Measurements from ENCODE around the gene GPR141. TPM values are rescaled to one million over a fixed set of nuclear protein-coding genes. Genes with fewer than 3 reads are reported as not detected.

Gene GPR141
- total and polyA plus RNA-seq, 4 donors, result 0.88 to 4.2 (median 1.2) TPM; not detected in 1

DNA sequence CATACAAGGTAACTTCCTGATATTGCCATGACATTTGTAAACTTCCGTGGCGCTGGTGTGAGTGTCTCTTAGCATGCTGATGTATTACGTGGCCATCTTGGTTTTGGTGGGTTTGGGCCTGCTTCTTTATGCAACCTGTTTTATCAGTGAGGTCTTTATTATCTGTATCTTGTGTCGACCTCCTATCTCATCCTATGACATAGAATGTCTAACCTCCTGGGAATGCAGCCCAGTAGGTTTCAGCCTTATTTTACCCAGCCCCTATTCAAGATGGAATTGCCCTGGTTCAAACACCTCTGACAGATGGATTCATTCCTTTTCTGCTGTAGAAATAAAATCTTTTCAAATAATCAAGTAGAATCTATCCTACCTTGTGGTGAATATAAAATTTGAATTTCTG is 23.0 kb upstream of the GPR141 start:
- intact Hi-C loops (cut with DNase I), result no loop called here
- H3K27me3 ChIP-seq (ENCODE audit: control insufficient read depth in 1 of 2, insufficient read depth in 2 of 2, low read length in 1 of 2), result no peaks in the 10 kb centered on the region
- no peak for DNase-seq
- H3K4me3 ChIP-seq (ENCODE audit: low read length in 2 of 2), result no peak overlapping the region
- ATAC-seq (ENCODE audit: low FRiP score), result no peak
- no peaks in the 10 kb centered on the region for H3K36me3 ChIP-seq (ENCODE audit: control insufficient read depth in 1 of 2, insufficient read depth in 2 of 2, low read length in 1 of 2)
- no peaks in the 10 kb centered on the region for H3K9me3 ChIP-seq (ENCODE audit: control insufficient read depth, low read length)
- no peak overlapping the region for H3K27ac ChIP-seq (ENCODE audit: low read depth in 1 of 2, low read length in 2 of 2)
- H3K4me1 ChIP-seq (ENCODE audit: control insufficient read depth in 1 of 2, insufficient read depth in 2 of 2, low read length in 2 of 2), result no peaks in the 10 kb centered on the region
- 84 to 89% methylated on average over 4 of the region's 4 CpGs for WGBS, 2 donors

DNA sequence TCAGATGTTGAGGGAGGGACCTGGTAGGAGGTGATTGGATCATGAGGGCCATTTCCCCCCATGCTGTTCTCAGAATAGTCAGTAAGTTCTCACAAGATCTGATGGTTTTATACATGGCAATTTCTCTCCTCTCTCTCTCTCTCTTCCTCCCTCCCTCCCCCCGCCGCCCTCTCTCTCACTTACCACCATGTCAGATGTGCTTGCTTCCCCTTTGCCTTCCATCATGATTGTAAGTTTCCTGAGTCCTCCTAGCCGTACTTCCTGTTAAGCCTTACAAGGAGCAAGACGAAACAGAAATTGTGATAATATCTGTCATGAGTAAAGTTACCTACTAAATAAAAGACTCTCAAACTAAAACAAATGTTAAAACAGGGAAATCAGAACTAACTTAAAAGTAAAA is 19.9 kb upstream of the GPR141 start:
- DNase-seq (peak in 1 of 2 donors; percentile 57), ATAC-seq (ENCODE audit: low FRiP score) (no peak)
- intact Hi-C loops (cut with DNase I), result no loop called here
- WGBS, 2 donors, result 86 to 92% methylated on average over 4 of the region's 4 CpGs
- Histone ChIP-seq H3K4me3 (ENCODE audit: low read length in 2 of 2) (no peak overlapping the region), H3K27ac (ENCODE audit: low read depth in 1 of 2, low read length in 2 of 2) (no peak overlapping the region), H3K9me3 (ENCODE audit: control insufficient read depth, low read length) (no peaks in the 10 kb centered on the region), H3K4me1 (ENCODE audit: control insufficient read depth in 1 of 2, insufficient read depth in 2 of 2, low read length in 2 of 2) (no peaks in the 10 kb centered on the region), H3K27me3 (ENCODE audit: control insufficient read depth in 1 of 2, insufficient read depth in 2 of 2, low read length in 1 of 2) (no peaks in the 10 kb centered on the region), H3K36me3 (ENCODE audit: control insufficient read depth in 1 of 2, insufficient read depth in 2 of 2, low read length in 1 of 2) (no peaks in the 10 kb centered on the region)

DNA sequence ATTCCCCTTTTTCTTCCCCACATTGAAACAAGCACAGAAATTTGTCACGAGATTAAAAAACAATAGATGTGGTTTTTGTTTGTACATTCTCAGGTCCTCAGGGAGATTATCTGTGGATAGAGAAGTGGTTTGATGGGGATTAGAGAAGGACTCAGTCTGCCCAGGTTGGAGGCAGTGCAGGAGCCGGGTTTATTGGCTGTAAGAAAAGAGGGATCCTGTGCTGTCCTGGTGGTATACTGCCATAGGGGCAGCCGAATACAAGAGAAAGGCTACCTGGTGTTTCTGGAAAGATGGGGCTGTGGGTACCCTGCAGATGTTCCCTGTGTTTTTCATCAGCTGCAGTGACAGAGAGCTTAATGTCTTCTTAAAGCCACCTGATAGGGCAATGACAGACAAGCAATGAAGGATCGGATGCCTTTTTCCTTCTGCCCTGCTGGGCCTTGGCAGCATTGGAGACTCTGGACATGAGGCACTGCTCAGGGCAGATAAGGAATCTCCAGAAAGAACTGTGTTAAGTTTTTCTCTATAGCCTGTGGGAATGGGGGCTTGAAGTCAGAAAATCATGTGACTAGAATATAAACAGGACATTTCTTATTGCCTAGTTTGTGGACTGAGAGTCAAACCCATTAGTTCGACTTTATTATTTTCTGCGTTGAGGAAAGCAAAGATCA is 18.1 kb upstream of the GPR141 start:
- Histone ChIP-seq H3K9me3 (ENCODE audit: control insufficient read depth, low read length) (no peaks in the 10 kb centered on the region), H3K27ac (ENCODE audit: low read depth in 1 of 2, low read length in 2 of 2) (no peak overlapping the region), H3K4me1 (ENCODE audit: control insufficient read depth in 1 of 2, insufficient read depth in 2 of 2, low read length in 2 of 2) (no peaks in the 10 kb centered on the region), H3K36me3 (ENCODE audit: control insufficient read depth in 1 of 2, insufficient read depth in 2 of 2, low read length in 1 of 2) (no peaks in the 10 kb centered on the region), H3K4me3 (ENCODE audit: low read length in 2 of 2) (no peak overlapping the region), H3K27me3 (ENCODE audit: control insufficient read depth in 1 of 2, insufficient read depth in 2 of 2, low read length in 1 of 2) (no peaks in the 10 kb centered on the region)
- ATAC-seq (ENCODE audit: low FRiP score) (no peak), DNase-seq (no peak)
- WGBS, 2 donors, result 82 to 83% methylated on average over 6 of the region's 6 CpGs
- intact Hi-C loops (cut with DNase I), result no loop called here

DNA sequence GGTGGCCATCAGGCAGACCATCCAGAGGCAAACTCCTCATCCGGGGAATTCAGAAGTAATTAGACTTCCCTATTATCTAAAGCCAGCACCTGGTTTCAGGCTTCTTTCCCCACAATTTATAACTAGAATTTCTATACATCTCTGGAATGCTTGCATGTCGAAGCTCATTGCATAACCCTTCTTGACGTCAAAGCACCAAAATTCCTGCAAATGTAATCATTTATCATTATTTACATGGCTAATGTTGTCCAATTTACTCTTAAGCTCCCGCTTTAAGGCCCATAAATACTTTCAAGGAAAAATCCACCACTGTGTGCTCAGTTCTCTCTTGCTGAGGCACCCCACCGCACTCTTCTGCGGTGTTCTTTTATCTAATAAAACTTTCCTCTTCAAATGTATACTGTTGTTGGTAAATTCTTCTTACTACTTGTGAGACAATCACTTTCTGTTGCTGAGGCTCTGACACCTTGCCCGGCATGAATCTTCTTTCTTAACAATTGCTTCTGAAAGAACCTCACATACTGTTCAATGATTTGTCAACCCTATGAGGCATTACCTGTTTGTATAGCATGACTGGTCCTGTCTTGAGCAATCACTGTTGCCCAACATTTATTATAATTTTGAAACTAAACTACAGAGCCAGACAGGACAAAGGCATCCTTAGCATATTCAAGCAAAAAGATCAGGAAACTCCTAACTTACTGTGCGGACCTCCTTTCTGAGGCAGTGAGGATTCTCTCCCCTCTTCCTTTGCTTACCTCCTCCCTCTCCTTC is 17.4 kb upstream of the GPR141 start:
- Histone ChIP-seq H3K9me3 (ENCODE audit: control insufficient read depth, low read length) (no peaks in the 10 kb centered on the region), H3K36me3 (ENCODE audit: control insufficient read depth in 1 of 2, insufficient read depth in 2 of 2, low read length in 1 of 2) (no peaks in the 10 kb centered on the region), H3K4me3 (ENCODE audit: low read length in 2 of 2) (no peak overlapping the region), H3K27me3 (ENCODE audit: control insufficient read depth in 1 of 2, insufficient read depth in 2 of 2, low read length in 1 of 2) (no peaks in the 10 kb centered on the region), H3K4me1 (ENCODE audit: control insufficient read depth in 1 of 2, insufficient read depth in 2 of 2, low read length in 2 of 2) (no peaks in the 10 kb centered on the region), H3K27ac (ENCODE audit: low read depth in 1 of 2, low read length in 2 of 2) (no peak overlapping the region)
- ATAC-seq (ENCODE audit: low FRiP score), result no peak
- WGBS, 2 donors, result 87 to 90% methylated on average over 8 of the region's 8 CpGs
- no peak for DNase-seq
- intact Hi-C loops (cut with DNase I), result no loop called here

DNA sequence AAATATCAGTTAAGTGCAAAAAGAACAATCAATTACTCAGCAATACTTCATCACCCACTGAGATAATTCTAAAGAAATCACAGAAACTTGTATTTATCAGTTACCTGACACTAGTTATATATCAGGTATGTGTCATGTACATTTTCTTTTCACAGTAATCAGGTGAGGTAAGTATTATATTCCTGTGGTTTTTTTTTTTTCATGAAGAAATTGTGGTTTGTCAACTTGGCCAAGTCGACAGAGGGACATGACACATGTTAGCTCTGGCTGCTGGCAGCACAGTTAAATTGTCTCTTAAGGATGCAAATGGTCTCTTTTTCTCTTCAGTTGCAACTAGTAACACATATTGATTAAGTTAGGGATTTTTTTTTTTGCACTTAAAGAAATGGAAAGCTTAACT is 13.7 kb upstream of the GPR141 start:
- intact Hi-C loops (cut with DNase I), result no loop called here
- no peaks in the 10 kb centered on the region for H3K4me1 ChIP-seq (ENCODE audit: control insufficient read depth in 1 of 2, insufficient read depth in 2 of 2, low read length in 2 of 2)
- 41 to 49% methylated on average over 1 of the region's 1 CpG for WGBS, 2 donors

DNA sequence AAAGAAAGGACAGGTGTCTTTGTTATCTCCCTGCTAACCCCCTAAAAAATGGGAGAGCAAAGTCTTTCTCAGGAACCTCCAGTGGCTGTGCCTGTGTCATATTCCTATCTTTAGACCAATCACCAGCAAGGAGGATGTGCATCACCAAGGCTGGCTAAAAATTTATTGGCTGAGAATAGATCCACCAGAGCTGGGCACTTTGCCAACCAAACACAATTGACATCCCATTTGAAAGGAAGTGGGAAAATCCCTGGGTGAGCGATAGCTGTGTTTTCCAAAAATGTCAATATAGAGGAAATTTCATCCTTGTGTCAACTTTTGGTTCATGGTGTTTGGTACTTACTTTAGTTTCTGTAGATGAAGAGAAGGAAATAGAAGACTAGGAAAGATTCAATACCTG is 13.1 kb upstream of the GPR141 start:
- intact Hi-C loops (cut with DNase I), result no loop called here
- Histone ChIP-seq H3K9me3 (ENCODE audit: control insufficient read depth, low read length) (no peaks in the 10 kb centered on the region), H3K27ac (ENCODE audit: low read depth in 1 of 2, low read length in 2 of 2) (no peak overlapping the region), H3K36me3 (ENCODE audit: control insufficient read depth in 1 of 2, insufficient read depth in 2 of 2, low read length in 1 of 2) (no peaks in the 10 kb centered on the region), H3K27me3 (ENCODE audit: control insufficient read depth in 1 of 2, insufficient read depth in 2 of 2, low read length in 1 of 2) (no peaks in the 10 kb centered on the region), H3K4me1 (ENCODE audit: control insufficient read depth in 1 of 2, insufficient read depth in 2 of 2, low read length in 2 of 2) (no peaks in the 10 kb centered on the region), H3K4me3 (ENCODE audit: low read length in 2 of 2) (no peak overlapping the region)
- WGBS, 2 donors, result 91 to 94% methylated on average over 1 of the region's 1 CpG
- no peak for DNase-seq
- ATAC-seq (ENCODE audit: low FRiP score), result no peak

More for the DNA sequence above, 13.7 kb upstream of the GPR141 start:
- no peak for ATAC-seq (ENCODE audit: low FRiP score)
- H3K4me3 ChIP-seq (ENCODE audit: low read length in 2 of 2), result no peak overlapping the region
- H3K9me3 ChIP-seq (ENCODE audit: control insufficient read depth, low read length), result no peaks in the 10 kb centered on the region
- H3K36me3 ChIP-seq (ENCODE audit: control insufficient read depth in 1 of 2, insufficient read depth in 2 of 2, low read length in 1 of 2), result no peaks in the 10 kb centered on the region
- no peak overlapping the region for H3K27ac ChIP-seq (ENCODE audit: low read depth in 1 of 2, low read length in 2 of 2)
- H3K27me3 ChIP-seq (ENCODE audit: control insufficient read depth in 1 of 2, insufficient read depth in 2 of 2, low read length in 1 of 2), result no peaks in the 10 kb centered on the region
- no peak for DNase-seq

DNA sequence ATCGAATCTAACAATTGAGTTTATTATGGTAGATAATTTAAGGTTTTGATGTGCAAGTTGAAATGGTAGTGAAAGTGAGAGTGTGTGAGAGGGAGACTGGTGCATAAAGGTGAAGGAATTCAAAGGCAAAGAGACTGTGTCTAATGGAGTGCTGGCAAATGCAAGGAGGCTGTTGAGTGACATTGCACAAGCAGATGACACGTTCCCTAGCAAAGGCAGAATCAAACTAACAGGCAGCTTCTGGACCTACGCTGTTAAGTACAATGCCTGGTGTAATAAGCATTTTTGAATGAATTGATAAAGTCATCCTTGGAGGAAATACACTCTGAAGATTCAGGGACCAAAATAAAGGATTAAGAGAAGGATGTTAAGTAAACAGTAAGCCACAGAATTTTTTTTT is 11.7 kb upstream of the GPR141 start:
- intact Hi-C loops (cut with DNase I), result no loop called here
- whole genome bisulfite sequencing, 2 donors, result 93 to 95% methylated on average over 3 of the region's 3 CpGs
- ATAC-seq (ENCODE audit: low FRiP score), result no peak

DNA sequence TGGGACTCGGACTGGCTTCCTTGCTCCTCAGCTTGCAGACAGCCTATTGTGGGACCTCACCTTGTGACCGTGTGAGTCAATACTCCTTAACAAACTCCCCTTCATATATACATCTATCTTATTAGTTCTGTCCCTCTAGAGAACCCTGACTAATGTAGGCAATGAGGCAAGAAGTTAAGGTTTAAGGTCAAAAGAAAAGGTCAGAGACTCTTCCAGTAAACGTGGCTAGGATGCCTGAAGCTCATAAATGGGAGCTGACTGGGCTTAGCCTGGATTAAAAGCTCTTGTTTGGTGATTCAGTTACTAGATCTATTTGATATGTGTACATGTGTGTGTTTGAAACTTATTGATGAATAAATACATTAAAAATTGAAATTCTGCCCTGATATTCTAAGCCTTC is 10.6 kb upstream of the GPR141 start:
- WGBS, 2 donors, result 93 to 96% methylated on average over 3 of the region's 3 CpGs
- no peaks in the 10 kb centered on the region for H3K36me3 ChIP-seq (ENCODE audit: control insufficient read depth in 1 of 2, insufficient read depth in 2 of 2, low read length in 1 of 2)
- no peak for ATAC-seq (ENCODE audit: low FRiP score)
- H3K27me3 ChIP-seq (ENCODE audit: control insufficient read depth in 1 of 2, insufficient read depth in 2 of 2, low read length in 1 of 2), result no peaks in the 10 kb centered on the region
- no peaks in the 10 kb centered on the region for H3K4me1 ChIP-seq (ENCODE audit: control insufficient read depth in 1 of 2, insufficient read depth in 2 of 2, low read length in 2 of 2)
- intact Hi-C loops (cut with DNase I), result no loop called here
- DNase-seq, result no peak
- no peak overlapping the region for H3K4me3 ChIP-seq (ENCODE audit: low read length in 2 of 2)
- H3K9me3 ChIP-seq (ENCODE audit: control insufficient read depth, low read length), result no peaks in the 10 kb centered on the region
- H3K27ac ChIP-seq (ENCODE audit: low read depth in 1 of 2, low read length in 2 of 2), result no peak overlapping the region

More for the DNA sequence above, 11.7 kb upstream of the GPR141 start:
- no peaks in the 10 kb centered on the region for H3K9me3 ChIP-seq (ENCODE audit: control insufficient read depth, low read length)
- no peak for DNase-seq
- H3K4me3 ChIP-seq (ENCODE audit: low read length in 2 of 2), result no peak overlapping the region
- no peaks in the 10 kb centered on the region for H3K36me3 ChIP-seq (ENCODE audit: control insufficient read depth in 1 of 2, insufficient read depth in 2 of 2, low read length in 1 of 2)
- H3K27ac ChIP-seq (ENCODE audit: low read depth in 1 of 2, low read length in 2 of 2), result no peak overlapping the region
- no peaks in the 10 kb centered on the region for H3K27me3 ChIP-seq (ENCODE audit: control insufficient read depth in 1 of 2, insufficient read depth in 2 of 2, low read length in 1 of 2)
- H3K4me1 ChIP-seq (ENCODE audit: control insufficient read depth in 1 of 2, insufficient read depth in 2 of 2, low read length in 2 of 2), result no peaks in the 10 kb centered on the region

DNA sequence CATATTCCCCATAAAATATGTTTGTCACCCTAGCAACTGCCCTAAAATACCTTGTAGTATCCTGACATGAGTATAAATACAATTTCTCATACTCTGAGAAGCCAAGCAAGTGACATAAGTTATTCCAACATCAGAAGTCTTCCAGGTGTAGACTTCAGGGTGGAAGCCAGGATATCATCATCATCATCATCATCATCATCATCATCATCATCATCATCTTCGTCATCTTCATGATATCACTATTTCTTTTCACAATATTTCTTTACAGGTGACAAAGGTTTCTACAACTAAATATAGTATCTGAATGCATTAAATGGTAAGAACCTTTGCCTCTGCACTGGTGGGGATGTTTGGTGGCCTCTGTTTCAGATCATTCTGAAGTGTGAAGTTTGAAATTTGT is 10.0 kb upstream of the GPR141 start:
- no peak for DNase-seq
- no peaks in the 10 kb centered on the region for H3K9me3 ChIP-seq (ENCODE audit: control insufficient read depth, low read length)
- no peak for ATAC-seq (ENCODE audit: low FRiP score)
- H3K4me1 ChIP-seq (ENCODE audit: control insufficient read depth in 1 of 2, insufficient read depth in 2 of 2, low read length in 2 of 2), result no peaks in the 10 kb centered on the region
- H3K27me3 ChIP-seq (ENCODE audit: control insufficient read depth in 1 of 2, insufficient read depth in 2 of 2, low read length in 1 of 2), result no peaks in the 10 kb centered on the region
- H3K36me3 ChIP-seq (ENCODE audit: control insufficient read depth in 1 of 2, insufficient read depth in 2 of 2, low read length in 1 of 2), result no peaks in the 10 kb centered on the region
- 81 to 97% methylated on average over 1 of the region's 1 CpG for WGBS, 2 donors
- intact Hi-C loops (cut with DNase I), result no loop called here
- H3K27ac ChIP-seq (ENCODE audit: low read depth in 1 of 2, low read length in 2 of 2), result no peak overlapping the region
- no peak overlapping the region for H3K4me3 ChIP-seq (ENCODE audit: low read length in 2 of 2)
